ENCODE measurements around the gene RAB5IF.
"Not testable (repeated sequence)": the region's sequence is repeated elsewhere in the genome, so short reads cannot be mapped to it uniquely, and the experiment has no call there.

The RAB5IF gene

GRCh38 chr20:36638876-36639400 is 33.4 kb downstream of the RAB5IF start:
- H2AFZ ChIP-seq (ENCODE audit: low read depth, low read length); H2AK5ac ChIP-seq (ENCODE audit: low read length, severe bottlenecking); H3K27me3 ChIP-seq (ENCODE audit: control insufficient read depth in 1 of 2, insufficient read depth in 1 of 2, low read length in 2 of 2); H3K4me1 ChIP-seq (ENCODE audit: control insufficient read depth, insufficient read depth, low read depth, low read length); DNase-seq; H3K23ac ChIP-seq (ENCODE audit: low read length in 2 of 2); H4K91ac ChIP-seq (ENCODE audit: low read length); H3K18ac ChIP-seq (ENCODE audit: low read depth in 1 of 2, low read length in 2 of 2); H3K9me3 ChIP-seq (ENCODE audit: control insufficient read depth, low read length); H4K8ac ChIP-seq (ENCODE audit: low read length); H3K36me3 ChIP-seq (ENCODE audit: control insufficient read depth in 1 of 2, insufficient read depth in 2 of 2, low read depth in 1 of 2, low read length in 2 of 2); H3K4me2 ChIP-seq (ENCODE audit: low read length, poor library complexity, severe bottlenecking); H3K4ac ChIP-seq (ENCODE audit: low read depth in 1 of 2, low read length in 2 of 2); H3K79me1 ChIP-seq (replicated peaks; ENCODE audit: low read length, poor library complexity, severe bottlenecking); H3K27ac ChIP-seq (ENCODE audit: low read length, poor library complexity, severe bottlenecking); H2BK5ac ChIP-seq (ENCODE audit: low read depth, low read length, poor library complexity, severe bottlenecking); H3K9ac ChIP-seq (ENCODE audit: low read length); H3K4me3 ChIP-seq (ENCODE audit: insufficient read depth in 1 of 2, low read depth in 1 of 2, low read length in 2 of 2); H3K14ac ChIP-seq (ENCODE audit: low read length in 2 of 2); H2BK120ac ChIP-seq (ENCODE audit: low read depth, low read length); H2BK12ac ChIP-seq (ENCODE audit: low read length in 2 of 2); H2BK15ac ChIP-seq (ENCODE audit: low read depth, poor library complexity, severe bottlenecking): not testable (repeated sequence)
- 98% methylated on average over 11 of the region's 12 CpGs for WGBS

GRCh38 chr20:36641506-36641843 is 35.9 kb downstream of the RAB5IF start:
- no peak overlapping the region for H4K91ac ChIP-seq (ENCODE audit: low read length)
- H3K9ac ChIP-seq (ENCODE audit: low read length): no peak overlapping the region
- 90% methylated on average over 3 of the region's 3 CpGs for WGBS
- H2BK5ac ChIP-seq (ENCODE audit: low read depth, low read length, poor library complexity, severe bottlenecking): no peak overlapping the region
- H3K23ac ChIP-seq (ENCODE audit: low read length in 2 of 2): no peak overlapping the region
- no peaks in the 10 kb centered on the region for H3K79me1 ChIP-seq (replicated peaks; ENCODE audit: low read length, poor library complexity, severe bottlenecking)
- no peak overlapping the region for H2AK5ac ChIP-seq (ENCODE audit: low read length, severe bottlenecking)
- no peaks in the 10 kb centered on the region for H3K9me3 ChIP-seq (ENCODE audit: control insufficient read depth, low read length)
- no peak for DNase-seq
- no peak overlapping the region for H3K4ac ChIP-seq (ENCODE audit: low read depth in 1 of 2, low read length in 2 of 2)
- no peaks in the 10 kb centered on the region for H3K36me3 ChIP-seq (ENCODE audit: control insufficient read depth in 1 of 2, insufficient read depth in 2 of 2, low read depth in 1 of 2, low read length in 2 of 2)
- no peak overlapping the region for H3K18ac ChIP-seq (ENCODE audit: low read depth in 1 of 2, low read length in 2 of 2)
- no peak overlapping the region for H2BK15ac ChIP-seq (ENCODE audit: low read depth, poor library complexity, severe bottlenecking)
- H3K4me3 ChIP-seq (ENCODE audit: insufficient read depth in 1 of 2, low read depth in 1 of 2, low read length in 2 of 2): no peak overlapping the region
- no peak overlapping the region for H3K4me2 ChIP-seq (ENCODE audit: low read length, poor library complexity, severe bottlenecking)
- no peak overlapping the region for H2BK12ac ChIP-seq (ENCODE audit: low read length in 2 of 2)
- no peak overlapping the region for H2BK120ac ChIP-seq (ENCODE audit: low read depth, low read length)
- no peak overlapping the region for H2AFZ ChIP-seq (ENCODE audit: low read depth, low read length)
- H4K8ac ChIP-seq (ENCODE audit: low read length): no peak overlapping the region
- no peak overlapping the region for H3K27ac ChIP-seq (ENCODE audit: low read length, poor library complexity, severe bottlenecking)
- H3K27me3 ChIP-seq (ENCODE audit: control insufficient read depth in 1 of 2, insufficient read depth in 1 of 2, low read length in 2 of 2): no peaks in the 10 kb centered on the region
- H3K4me1 ChIP-seq (ENCODE audit: control insufficient read depth, insufficient read depth, low read depth, low read length): peaks cover 6% of the 10 kb centered on the region
- H3K14ac ChIP-seq (ENCODE audit: low read length in 2 of 2): no peak overlapping the region

GRCh38 chr20:36642136-36642535 is 36.6 kb downstream of the RAB5IF start:
- WGBS: 89% methylated on average over 5 of the region's 6 CpGs
- Histone ChIP-seq H2BK15ac (ENCODE audit: low read depth, poor library complexity, severe bottlenecking) (no peak overlapping the region), H3K4me3 (ENCODE audit: insufficient read depth in 1 of 2, low read depth in 1 of 2, low read length in 2 of 2) (no peak overlapping the region), H3K9ac (ENCODE audit: low read length) (no peak overlapping the region), H3K4ac (ENCODE audit: low read depth in 1 of 2, low read length in 2 of 2) (no peak overlapping the region), H2BK5ac (ENCODE audit: low read depth, low read length, poor library complexity, severe bottlenecking) (no peak overlapping the region), H3K9me3 (ENCODE audit: control insufficient read depth, low read length) (no peaks in the 10 kb centered on the region), H3K14ac (ENCODE audit: low read length in 2 of 2) (no peak overlapping the region), H4K8ac (ENCODE audit: low read length) (no peak overlapping the region), H3K27ac (ENCODE audit: low read length, poor library complexity, severe bottlenecking) (no peak overlapping the region), H4K91ac (ENCODE audit: low read length) (no peak overlapping the region), H2AFZ (ENCODE audit: low read depth, low read length) (no peak overlapping the region), H3K4me1 (ENCODE audit: control insufficient read depth, insufficient read depth, low read depth, low read length) (peaks cover 6% of the 10 kb centered on the region), H2BK12ac (ENCODE audit: low read length in 2 of 2) (no peak overlapping the region), H3K79me1 (replicated peaks; ENCODE audit: low read length, poor library complexity, severe bottlenecking) (no peaks in the 10 kb centered on the region), H3K23ac (ENCODE audit: low read length in 2 of 2) (no peak overlapping the region), H2BK120ac (ENCODE audit: low read depth, low read length) (no peak overlapping the region), H3K18ac (ENCODE audit: low read depth in 1 of 2, low read length in 2 of 2) (no peak overlapping the region), H3K27me3 (ENCODE audit: control insufficient read depth in 1 of 2, insufficient read depth in 1 of 2, low read length in 2 of 2) (no peaks in the 10 kb centered on the region), H3K4me2 (ENCODE audit: low read length, poor library complexity, severe bottlenecking) (no peak overlapping the region), H2AK5ac (ENCODE audit: low read length, severe bottlenecking) (no peak overlapping the region), H3K36me3 (ENCODE audit: control insufficient read depth in 1 of 2, insufficient read depth in 2 of 2, low read depth in 1 of 2, low read length in 2 of 2) (no peaks in the 10 kb centered on the region)
- no peak for DNase-seq

- H4K91ac ChIP-seq (ENCODE audit: low read length): no peak overlapping the region
- H3K4me1 ChIP-seq (ENCODE audit: control insufficient read depth, insufficient read depth, low read depth, low read length): peaks cover 9% of the 10 kb centered on the region
- H3K18ac ChIP-seq (ENCODE audit: low read depth in 1 of 2, low read length in 2 of 2): no peak overlapping the region
- no peak overlapping the region for H3K4me2 ChIP-seq (ENCODE audit: low read length, poor library complexity, severe bottlenecking)
- H3K4me3 ChIP-seq (ENCODE audit: insufficient read depth in 1 of 2, low read depth in 1 of 2, low read length in 2 of 2): no peak overlapping the region
- no peaks in the 10 kb centered on the region for H3K79me1 ChIP-seq (replicated peaks; ENCODE audit: low read length, poor library complexity, severe bottlenecking)
- no peak overlapping the region for H2BK15ac ChIP-seq (ENCODE audit: low read depth, poor library complexity, severe bottlenecking)
- no peaks in the 10 kb centered on the region for H3K9me3 ChIP-seq (ENCODE audit: control insufficient read depth, low read length)
- no peak overlapping the region for H4K8ac ChIP-seq (ENCODE audit: low read length)
- no peak overlapping the region for H2BK5ac ChIP-seq (ENCODE audit: low read depth, low read length, poor library complexity, severe bottlenecking)
- no peak for DNase-seq
- H3K27me3 ChIP-seq (ENCODE audit: control insufficient read depth in 1 of 2, insufficient read depth in 1 of 2, low read length in 2 of 2): no peaks in the 10 kb centered on the region
- no peak overlapping the region for H3K9ac ChIP-seq (ENCODE audit: low read length)
- no peak overlapping the region for H2AFZ ChIP-seq (ENCODE audit: low read depth, low read length)
- H2AK5ac ChIP-seq (ENCODE audit: low read length, severe bottlenecking): no peak overlapping the region
- no peak overlapping the region for H3K23ac ChIP-seq (ENCODE audit: low read length in 2 of 2)
- H3K27ac ChIP-seq (ENCODE audit: low read length, poor library complexity, severe bottlenecking): no peak overlapping the region
- H3K4ac ChIP-seq (ENCODE audit: low read depth in 1 of 2, low read length in 2 of 2): no peak overlapping the region
- 95% methylated on average over 5 of the region's 5 CpGs for WGBS
- H2BK120ac ChIP-seq (ENCODE audit: low read depth, low read length): no peak overlapping the region
- no peak overlapping the region for H3K14ac ChIP-seq (ENCODE audit: low read length in 2 of 2)
- no peak overlapping the region for H2BK12ac ChIP-seq (ENCODE audit: low read length in 2 of 2)
- H3K36me3 ChIP-seq (ENCODE audit: control insufficient read depth in 1 of 2, insufficient read depth in 2 of 2, low read depth in 1 of 2, low read length in 2 of 2): no peaks in the 10 kb centered on the region
Measured at GRCh38 chr20:36644032-36644705, 38.6 kb downstream of the RAB5IF start.

Measured in mesenchymal stem cell (in vitro differentiated cells and primary cell).